Activated CD8-positive, alpha-beta memory T cell treated with anti-CD3 and anti-CD28 coated beads, Interleukin-2, amount 50 U/mL, for 4 hours (primary cell): Measurements from ENCODE around the gene ETV6.
A peak's percentile ranks its signal among the peaks of the same experiment; 100 is the strongest.

ENCODE experiments used
- DNase-seq: peaks from one replicate; pipeline ENCODE4 v3.0.0-alpha.2; 2020

Gene ETV6

DNA sequence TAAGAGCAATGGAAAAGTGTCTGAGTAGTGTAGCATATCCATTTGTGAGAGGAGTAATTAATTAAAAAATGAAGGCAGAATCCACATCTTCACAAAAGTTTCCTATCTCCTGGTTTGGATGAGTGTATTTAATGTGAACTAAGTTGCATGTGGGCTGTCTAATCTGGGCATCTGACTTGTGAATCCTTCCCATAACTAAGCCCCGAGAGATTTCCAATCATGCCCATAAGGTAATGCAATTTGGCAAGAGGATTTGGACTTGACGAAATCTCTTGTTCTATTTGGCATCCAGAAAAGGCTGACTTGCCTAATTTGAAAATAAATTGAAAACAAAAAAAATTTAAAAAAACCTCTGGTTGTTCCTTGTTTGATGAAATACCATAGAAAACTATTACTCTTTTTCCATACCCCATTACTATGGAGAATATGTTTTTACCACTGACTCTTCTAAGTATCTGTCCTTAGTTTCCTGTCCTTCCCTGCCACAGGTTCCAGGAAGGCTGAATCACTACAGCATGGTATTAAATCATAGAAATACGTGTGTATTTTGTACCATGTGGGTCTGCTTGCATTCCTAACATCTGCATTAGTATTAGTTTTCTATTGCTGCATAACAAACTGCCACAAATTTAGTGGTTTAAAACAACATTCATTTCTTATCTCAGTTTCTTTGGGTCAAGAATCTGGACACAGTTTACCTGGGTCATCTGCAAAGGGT, 48.4 kb downstream of the ETV6 start:
- no peak for DNase-seq

DNA sequence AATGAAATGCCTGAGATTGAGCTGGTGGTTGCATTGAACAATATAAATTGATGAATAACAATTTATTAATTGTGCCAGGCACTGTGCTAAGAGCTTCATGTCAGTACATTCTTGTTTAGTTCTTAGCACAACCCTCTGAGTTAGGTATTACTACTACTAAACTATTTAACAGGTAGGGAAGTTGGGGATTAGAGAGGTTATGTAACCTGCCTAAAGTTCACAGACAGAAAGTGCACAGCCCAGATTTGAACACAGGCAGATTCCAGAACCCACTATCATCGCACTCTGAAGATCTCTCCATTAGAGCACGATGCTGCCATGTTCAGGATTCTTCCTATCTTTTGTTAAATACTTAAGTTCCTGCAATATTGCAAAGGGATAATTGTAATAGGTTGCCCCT, 49.3 kb downstream of the ETV6 start:
- DNase-seq = no peak

DNA sequence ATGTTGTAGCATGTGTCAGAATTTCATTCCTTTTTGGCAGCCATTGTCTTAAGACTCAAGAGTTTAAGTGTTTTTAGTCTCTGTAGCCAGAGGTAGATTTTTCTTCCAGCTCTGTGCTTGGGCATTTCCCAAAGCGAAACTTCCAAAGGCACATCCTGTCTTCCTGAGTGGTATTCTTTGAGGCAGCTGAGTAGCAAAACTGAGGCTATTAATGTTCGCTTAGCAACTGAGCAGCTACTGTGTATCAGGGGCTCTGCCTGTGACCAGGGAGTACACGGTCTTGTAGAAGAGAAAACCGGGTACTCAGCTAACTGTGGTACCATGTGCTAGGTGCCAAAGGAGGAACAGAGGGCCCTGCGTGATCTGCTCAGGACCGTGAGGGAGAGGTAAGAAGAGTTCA, 52.0 kb downstream of the ETV6 start:
- no peak for DNase-seq

DNA sequence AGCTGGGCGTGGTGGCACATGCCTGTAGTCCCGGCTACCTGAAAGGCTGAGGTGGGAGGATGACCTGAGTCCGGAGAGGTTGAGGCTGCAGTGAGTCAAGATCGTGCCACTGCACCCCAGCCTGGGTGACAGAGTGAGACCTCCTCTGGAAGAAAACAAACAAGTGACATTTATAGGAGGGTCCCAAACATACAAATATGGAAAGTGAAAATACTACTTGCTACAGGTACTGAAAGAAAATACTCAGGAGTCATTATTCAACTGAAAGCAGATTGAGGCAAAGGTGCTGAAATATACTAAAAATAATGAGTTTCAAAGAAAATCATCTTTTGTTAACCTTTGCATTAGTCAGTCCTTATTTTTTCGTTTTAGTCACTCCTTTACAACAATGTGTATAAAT, 53.5 kb downstream of the ETV6 start:
- no peak for DNase-seq

DNA sequence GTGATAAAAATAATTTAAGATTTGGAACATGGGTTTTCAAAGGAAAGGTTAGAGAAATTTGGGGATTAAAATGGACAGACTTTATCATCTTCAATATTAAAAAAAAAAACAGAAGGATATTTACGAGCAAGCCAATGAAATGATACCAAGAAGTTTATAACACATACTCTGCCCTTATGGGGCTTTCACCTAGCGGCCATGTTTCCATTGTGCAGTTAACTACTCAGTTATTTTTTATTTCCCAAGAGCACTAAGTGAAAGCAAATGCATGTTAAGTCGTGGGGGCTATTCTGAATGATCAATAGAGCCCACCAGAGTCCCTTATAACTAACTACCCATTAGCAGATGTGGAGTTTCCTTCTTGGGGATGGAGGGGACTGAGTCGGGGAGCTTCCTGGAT, 53.9 kb downstream of the ETV6 start:
- no peak for DNase-seq

DNA sequence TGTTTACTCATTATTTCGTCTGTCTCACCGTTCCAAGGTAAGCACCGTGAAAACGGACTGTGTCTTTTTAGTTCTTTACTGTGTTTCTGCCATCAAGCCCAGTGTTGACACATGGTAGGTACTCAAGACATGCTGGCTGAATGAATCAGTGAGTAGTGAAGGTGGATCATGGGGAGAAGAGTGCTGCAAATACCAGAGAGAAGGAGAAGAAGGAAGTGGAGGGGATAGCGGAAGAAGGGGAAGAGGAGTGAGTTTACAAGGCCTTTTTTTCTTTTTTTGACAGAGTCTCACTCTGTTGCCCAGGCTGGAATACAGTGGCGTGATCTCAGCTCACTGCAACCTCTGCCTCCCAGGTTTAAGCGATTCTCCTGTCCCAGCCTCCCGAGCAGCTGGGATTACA, 54.6 kb downstream of the ETV6 start:
- no peak for DNase-seq

DNA sequence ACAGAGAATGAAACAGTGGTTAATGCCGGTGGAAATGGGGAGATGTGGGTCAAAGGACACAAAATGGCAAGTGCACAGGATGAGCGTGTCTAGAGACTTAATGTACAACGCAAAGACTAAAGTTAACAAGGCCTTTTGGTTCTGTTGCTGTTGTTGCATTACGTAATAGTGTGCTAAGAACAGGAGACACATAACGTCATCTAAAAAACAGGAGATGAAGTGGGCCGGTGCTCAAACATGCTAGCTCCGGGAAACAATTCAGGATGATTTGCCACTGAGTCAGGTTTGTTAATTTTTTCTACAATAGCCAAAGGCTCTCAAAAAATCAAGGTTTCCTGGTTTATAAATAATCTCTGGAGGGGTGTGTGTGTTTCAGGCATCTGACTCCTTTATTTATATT, 55.5 kb downstream of the ETV6 start:
- DNase-seq = no peak

DNA sequence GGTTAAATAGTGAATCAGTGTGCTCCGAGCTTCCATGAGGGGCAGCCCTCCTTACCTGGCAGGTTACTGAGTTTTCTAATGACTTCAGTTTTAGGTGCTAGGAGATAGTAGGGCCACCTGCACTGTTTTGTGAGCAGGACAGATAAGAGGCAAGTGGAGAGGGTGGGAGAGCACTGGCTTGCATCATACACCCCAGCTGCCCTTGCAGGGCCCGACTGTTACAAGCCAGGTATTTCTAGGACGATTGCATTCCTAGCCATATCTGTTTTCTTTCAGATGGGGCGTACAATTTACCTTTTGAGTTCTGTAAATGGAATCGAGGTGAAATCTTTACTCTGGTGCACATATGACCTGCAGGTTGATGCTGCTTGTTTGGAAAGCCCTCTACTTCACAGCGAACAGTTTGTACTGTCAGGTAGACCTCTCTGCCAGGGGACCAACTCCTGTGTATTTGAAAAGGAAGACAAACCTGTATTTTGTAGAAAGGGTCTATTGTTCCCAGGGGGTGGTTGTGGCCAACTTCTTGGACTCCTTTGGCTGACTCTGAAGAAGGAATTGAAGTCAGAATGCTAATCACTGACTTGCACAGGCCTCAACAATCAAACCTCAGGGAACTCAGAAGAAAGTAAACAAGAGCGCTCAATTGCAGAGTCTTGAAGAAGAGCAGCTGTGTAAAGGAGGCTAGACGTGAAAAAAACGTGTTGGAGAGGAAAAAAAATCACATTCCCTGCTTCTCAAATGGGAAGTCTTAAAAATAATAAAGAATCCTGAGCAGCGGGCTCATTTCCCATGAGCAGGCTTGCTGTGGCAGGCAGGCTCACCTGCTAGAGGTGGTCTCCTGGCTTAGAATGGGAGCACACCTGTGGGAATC, 57.3 kb downstream of the ETV6 start:
- DNase-seq = no peak

DNA sequence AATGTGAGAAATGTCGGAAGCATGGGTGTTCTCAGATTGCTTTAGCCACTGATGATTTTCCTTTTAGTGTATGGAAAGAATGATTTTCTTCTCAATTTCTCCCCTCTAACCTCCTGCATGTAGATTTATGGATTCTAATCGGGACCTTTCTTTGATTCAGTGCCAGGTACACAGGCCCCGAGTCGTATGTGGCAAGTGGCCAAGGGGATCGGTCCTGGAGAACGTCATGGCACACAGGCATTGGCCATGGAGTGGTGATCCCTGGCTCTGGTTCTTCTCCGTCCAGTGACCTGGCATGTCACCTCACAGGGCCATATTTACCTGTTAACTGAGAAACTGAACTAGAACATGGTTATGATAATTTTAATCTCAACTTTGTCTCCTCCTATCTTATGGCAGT, 58.1 kb downstream of the ETV6 start:
- DNase-seq = no peak

DNA sequence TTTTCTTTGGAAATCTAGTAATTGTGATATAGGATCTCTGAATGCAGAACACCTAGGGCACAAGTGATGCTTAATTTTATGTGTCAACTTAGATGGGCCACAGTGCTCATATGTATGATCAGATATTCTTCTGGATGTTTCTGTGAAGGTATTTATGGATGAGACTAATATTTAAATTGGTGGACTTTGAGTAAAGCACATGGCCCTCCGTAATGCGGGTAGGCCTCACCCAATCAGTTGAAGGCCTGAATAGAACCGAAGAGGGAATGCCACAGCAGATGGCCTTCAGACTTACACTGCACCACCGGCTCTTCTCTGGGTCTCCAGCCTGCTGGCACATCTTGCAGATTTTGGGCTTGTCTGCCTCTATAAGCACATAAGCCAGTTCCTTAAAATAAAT, 60.0 kb downstream of the ETV6 start:
- no peak for DNase-seq

DNA sequence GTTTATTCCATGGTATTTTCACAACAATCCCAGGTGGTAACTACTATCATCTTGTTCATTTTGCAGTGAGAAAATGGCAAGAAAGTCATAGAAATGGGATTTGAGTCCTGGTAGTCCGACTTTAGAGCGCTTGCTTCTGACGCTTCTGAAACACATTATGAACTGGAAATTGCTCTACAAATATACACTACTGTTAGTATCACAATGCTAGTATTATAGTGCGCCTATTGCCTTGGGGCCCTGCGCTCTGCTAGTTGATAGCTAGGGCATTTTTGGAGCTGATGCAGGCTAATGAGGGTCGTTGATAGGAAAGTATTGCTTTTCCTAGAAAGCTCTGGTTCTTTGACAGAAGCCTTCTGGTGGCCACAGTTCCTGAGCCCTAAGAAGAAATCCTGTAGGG, 61.0 kb downstream of the ETV6 start:
- DNase-seq = no peak

DNA sequence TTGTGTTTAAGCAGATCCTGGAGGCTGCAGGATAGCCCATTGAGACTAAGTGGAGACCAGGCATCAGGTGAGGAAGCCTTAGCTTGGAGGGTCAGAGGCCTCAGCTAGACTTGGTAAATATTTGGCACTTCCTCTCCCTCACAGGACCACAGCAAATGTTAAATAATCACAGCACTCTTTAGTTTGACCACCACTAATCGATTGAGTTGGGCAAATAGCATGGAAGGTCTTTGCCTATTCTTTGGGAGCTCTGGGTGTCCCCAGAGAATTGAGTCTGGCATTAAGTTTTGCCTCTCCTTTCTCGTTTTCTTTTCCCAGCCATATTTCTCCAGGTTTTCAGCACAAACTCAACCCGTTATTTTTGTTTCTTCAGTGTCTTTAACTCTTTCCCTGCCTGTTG, 61.4 kb downstream of the ETV6 start:
- no peak for DNase-seq

DNA sequence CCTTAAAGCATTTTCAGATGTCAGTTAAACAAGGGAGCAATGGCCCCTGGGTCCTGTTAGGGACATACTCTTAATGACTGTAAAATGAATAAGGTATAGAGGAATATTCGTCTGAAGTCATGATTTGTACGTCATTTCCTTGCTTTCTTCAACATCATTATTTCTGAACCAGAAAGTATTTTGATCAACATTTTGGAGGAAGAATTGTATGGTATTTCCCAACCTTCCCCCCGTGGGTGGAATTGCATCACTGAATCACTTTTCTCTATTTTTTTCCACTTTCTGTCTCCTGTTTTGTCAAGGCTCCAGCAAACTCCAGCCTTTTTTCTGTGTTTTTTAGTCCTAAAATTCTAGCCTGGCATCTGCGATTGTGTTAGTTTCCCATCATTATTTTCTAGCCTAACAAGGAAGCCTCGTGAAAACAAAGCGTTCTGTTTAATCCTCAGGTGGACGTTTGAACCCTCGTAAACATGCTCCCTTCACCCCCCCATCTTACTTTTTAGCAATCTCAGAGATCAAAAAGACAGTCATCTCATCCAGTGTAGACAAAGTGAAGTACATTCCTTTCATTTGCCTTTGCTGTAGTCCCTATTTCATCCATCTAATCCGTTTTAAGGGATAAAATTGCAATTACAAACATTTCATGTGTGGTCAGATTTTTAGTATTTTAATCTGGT, 62.3 kb downstream of the ETV6 start:
- DNase-seq = no peak

DNA sequence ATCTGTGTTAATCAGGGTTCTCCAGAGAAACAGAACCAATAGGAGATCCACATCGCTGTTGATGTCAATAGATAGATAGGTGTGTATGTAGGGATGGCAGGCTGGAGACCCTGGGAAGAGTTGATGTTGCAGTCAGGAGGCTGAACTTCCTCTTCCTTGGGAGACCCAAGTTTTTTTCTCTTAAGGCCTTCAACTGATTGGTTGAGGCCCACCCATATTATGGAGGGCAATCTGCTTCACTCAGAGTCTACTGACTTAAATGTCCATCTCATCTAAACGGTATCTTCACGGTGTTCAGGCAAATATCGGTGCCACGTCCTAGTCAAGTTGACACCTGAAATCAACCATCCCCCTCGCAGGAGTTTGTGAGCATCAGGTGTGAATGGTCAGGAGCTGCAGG, 63.0 kb downstream of the ETV6 start:
- DNase-seq = no peak

DNA sequence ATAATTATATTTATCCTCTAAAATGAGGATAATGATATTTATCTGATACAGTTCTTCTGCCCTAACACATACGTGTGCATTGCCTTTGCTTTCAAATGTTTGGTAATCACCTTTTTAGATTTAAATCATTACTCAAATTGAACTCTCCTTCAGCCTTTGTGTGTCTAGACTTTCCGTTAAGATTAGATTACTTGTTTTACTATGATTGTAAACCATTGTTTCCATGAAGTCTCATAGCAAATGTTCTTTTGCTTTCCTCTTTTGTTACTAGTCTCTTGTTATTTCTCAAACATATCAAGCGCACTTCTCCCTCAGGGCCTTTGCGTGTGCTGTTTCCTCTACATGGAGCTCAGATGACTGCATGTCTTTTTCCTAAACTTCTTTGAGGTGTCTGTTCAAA, 63.7 kb downstream of the ETV6 start:
- no peak for DNase-seq

DNA sequence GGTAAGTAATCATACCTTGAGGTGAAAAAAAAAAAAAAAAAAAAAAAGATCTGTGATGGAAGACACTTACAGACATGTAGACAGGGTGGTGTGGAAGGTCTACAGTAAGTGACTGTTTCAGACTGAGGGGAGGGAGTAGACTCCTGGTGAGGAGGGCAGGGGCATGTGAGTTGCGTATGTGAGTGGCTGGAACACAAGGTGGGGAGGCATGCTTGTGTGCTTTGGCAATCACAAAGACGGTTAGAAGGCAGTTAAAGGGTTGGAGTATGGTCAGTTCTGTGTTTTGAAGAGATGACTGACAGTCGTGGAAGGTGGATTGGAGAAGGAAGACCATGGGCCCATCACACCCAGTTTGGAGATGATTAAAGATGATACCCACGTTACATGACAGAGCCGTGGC, 65.2 kb downstream of the ETV6 start:
- no peak for DNase-seq

DNA sequence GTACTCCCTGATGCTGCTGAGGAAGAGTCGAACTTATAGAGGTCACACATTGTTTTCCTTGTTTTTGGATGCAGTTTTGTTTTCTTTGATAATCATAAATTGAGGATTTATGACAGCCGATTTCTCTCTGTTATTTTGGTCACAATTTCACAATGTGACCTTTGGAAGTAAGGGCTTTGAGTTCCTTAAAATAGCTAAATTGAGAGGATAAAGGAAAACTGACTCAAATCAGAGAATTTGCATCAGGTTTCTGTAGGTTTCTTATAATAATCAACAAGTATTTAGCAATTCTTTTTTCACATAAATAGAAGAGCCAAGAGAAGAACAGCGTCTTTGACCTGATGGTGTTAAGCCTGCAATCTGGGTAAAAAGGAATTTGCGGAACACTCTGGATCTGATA, 66.1 kb downstream of the ETV6 start:
- DNase-seq = no peak

DNA sequence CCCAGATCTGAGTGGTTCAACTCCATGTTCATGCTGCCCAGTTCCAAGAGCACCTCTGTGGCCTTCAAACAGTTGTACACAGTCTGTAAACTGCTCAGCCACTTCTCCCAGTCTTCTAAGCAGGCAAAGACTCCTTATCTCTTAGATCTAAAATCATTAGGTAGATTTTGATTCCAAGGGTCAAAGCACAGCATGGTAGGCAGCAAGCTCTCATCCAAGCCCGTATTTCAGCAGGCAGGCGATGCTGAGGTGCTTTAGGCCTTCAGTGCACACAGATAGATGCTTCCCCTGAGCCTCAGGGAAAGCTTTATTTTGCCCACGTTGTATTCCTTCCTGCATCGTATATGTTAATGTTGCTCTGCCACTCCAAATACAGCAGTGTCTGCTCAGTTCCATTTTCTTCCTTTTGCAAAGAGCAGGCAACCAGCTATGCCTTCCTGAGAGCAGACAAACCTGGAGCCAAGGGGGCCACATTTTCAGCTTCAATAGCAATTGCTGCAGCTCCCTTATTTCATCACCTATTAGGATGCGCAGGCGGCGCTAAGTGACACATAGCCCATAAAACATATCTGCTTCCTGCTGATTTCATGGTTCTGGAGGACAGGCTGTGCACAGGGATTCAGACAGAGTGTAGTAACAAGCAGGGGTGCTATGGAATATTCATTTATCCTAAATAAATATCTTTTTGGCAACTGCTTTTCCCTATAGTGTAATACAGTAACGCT, 67.5 kb downstream of the ETV6 start:
- no peak for DNase-seq

DNA sequence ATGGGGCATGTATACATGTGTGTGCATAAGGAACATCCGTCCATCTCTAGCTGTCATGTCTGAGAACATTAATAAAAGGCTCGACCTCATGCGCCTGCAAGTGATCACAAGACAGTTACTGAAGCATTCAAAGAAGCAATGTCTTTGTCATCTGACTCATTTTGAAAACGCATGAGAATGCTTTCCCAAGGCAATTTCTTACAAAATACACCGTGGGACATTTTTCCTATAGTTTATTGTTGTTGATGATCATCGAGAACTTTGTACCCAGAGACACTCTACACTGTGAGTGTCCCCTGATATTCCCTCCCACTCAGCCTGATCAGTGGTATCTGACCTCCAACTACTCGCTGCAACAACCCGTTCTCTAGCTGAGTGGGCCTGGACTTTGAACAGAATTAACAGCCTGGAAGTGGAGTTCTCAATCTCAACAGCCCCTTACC, 68.1 kb downstream of the ETV6 start:
- no peak for DNase-seq

DNA sequence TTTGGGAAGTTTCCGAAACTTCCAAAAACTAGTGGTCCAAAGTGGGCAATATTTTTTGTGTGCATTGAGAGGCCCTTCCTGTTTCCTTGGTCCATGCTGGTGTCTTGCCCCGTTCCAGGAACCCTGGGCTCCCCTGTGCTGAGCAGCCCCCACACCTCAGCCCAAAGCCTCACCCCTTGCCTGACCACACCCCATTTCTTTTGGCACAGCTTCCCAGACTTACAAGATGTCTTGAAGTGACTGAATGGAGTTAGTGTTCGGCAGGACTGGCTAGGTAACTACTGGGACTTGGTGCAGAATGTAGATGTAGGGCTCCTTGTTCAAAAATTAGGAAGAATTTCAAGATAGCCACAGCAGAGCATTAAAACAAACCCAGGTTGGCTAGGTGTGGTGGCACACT, 68.6 kb downstream of the ETV6 start:
- no peak for DNase-seq

DNA sequence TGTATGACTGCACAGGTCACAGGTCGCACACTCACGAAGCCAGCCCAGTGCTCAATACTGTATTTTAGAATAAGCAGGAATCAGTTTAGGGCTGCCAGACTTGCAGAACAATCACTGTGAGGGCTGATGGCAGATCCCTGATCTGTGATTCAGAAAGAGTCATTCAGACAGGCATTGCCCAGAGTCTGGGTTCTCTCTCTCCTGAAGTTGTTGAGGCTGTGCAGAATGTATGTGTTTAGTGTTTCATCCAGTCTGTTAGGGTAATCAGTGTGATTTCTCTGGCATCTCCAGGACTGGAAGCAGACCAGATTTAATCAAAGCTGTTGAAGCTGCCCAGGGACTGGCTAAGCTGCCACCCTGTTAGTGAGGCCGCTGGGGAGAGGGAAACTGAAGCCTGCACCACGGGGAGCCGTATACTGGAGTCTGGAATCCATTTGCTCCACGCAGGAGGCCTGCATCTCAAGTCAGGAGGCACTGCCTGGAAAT, 69.3 kb downstream of the ETV6 start:
- DNase-seq = no peak

DNA sequence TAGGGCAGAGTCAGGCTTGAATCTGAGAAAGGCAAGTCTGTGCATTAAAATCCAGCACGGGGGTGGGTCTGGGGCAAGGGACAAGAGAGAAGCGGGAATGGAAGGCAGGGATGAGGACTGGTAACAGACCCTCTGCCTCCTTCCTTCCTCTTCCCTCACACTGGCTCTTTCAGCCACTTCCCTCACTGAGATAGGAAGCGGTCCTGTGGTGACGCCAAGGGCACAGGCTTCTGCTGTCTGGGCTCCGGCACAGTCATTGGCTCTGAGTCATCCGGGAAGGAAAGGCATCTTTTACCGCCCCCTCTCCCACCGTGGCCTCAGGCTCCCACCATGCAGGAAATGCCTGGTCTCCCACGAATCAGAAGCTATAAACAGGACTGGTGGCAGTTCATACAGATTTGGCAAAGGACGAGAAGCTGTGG, 70.2 kb downstream of the ETV6 start:
- peak; percentile 40 for DNase-seq

DNA sequence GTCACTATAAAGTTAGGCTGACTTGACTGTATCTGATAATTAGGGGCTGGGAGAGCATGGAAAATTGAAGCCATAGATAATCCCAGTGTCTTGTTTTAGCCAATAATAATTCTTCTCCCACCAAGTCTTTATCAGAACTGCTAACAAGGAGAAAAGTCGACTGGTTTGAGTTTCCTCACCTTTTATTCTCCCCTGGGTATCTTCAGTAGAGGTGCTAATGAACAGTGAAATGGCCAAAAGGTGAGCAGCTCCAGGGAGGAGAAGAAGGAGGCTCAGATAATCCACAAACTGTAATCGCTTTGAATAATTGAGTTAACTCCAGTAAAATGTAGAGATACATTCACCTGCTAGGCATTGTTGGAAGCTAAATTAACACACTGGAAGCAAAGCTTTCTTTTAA, 72.6 kb downstream of the ETV6 start:
- DNase-seq = no peak
